Neural crest cell (in vitro differentiated cells): Measurements from ENCODE around the gene ROBO1. TPM values are rescaled to one million over a fixed set of nuclear protein-coding genes. Genes with fewer than 3 reads are reported as not detected.

Experiments
- DNase-seq: peaks from one replicate; pipeline ENCODE4 v3.0.0; 2021; ENCODE audit warnings: low read depth, mixed read lengths, low spot score
- H3K27ac Mint-ChIP-seq: one replicate; pipeline ENCODE4 v1.8.0; 2021; ENCODE audit warnings: mild to moderate bottlenecking, mixed read lengths; ENCODE audit not compliant: unreplicated experiment
- H3K27me3 Mint-ChIP-seq: 2 replicates; pipeline ENCODE4 v1.8.0; 2021; ENCODE audit warnings: low read depth, mild to moderate bottlenecking, mixed read lengths
- H3K36me3 Mint-ChIP-seq: 2 replicates; pipeline ENCODE4 v1.8.0; 2021; ENCODE audit warnings: low read depth, mild to moderate bottlenecking, mixed read lengths
- H3K4me1 Mint-ChIP-seq: 2 replicates; pipeline ENCODE4 v1.8.0; 2021; ENCODE audit warnings: mixed read lengths
- H3K4me3 Mint-ChIP-seq: one replicate; pipeline ENCODE4 v1.8.0; 2021; ENCODE audit warnings: mild to moderate bottlenecking, mixed read lengths
- H3K9me3 Mint-ChIP-seq: 2 replicates; pipeline ENCODE4 v1.8.0; 2021; ENCODE audit warnings: mixed read lengths
- total RNA-seq: library from RNA; stranded (reverse); gene quantifications from 2 replicates; pipeline ENCODE4 v1.2.1, GENCODE V29; 2021
- TF ChIP-seq, protein P1 (sequence below): fragments of 200-600 bp; sonication (generic); conservative IDR thresholded peaks from 2 replicates; pipeline ENCODE4 v1.5.0; 2021; ENCODE audit warnings: antibody characterized with exemption, mild to moderate bottlenecking

ROBO1 gene
- total RNA-seq, 1 donor from 2014 or later = 88.7 TPM

DNA sequence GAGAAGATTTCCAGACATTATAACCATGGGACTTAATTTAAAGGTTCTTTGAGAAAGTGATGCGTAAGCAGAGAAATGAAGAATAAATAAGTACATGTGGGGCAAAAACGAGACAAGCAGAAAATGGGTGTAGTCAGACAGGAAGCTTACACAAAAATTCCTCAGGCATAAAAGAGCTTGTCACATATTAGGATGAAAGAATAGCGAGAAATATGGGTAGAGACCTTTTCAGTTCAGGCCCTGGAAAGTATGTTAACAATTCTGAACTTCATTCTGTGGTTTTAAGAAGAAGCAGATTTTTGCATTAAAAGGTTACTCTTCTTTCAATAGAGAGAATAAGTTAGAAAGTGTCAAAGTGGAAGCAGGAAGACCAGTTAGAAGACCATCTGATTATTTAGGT is 352.4 kb downstream of the ROBO1 start:
- Mint-ChIP-seq H3K9me3 (no peaks in the 10 kb centered on the region), H3K27me3 (peaks cover 3% of the 10 kb centered on the region), H3K36me3 (no peaks in the 10 kb centered on the region), H3K27ac (no peak overlapping the region), H3K4me1 (no peaks in the 10 kb centered on the region), H3K4me3 (no peak overlapping the region)
- DNase-seq = no peak
- TF ChIP-seq, protein P1, sequence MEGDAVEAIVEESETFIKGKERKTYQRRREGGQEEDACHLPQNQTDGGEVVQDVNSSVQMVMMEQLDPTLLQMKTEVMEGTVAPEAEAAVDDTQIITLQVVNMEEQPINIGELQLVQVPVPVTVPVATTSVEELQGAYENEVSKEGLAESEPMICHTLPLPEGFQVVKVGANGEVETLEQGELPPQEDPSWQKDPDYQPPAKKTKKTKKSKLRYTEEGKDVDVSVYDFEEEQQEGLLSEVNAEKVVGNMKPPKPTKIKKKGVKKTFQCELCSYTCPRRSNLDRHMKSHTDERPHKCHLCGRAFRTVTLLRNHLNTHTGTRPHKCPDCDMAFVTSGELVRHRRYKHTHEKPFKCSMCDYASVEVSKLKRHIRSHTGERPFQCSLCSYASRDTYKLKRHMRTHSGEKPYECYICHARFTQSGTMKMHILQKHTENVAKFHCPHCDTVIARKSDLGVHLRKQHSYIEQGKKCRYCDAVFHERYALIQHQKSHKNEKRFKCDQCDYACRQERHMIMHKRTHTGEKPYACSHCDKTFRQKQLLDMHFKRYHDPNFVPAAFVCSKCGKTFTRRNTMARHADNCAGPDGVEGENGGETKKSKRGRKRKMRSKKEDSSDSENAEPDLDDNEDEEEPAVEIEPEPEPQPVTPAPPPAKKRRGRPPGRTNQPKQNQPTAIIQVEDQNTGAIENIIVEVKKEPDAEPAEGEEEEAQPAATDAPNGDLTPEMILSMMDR = no peak

DNA sequence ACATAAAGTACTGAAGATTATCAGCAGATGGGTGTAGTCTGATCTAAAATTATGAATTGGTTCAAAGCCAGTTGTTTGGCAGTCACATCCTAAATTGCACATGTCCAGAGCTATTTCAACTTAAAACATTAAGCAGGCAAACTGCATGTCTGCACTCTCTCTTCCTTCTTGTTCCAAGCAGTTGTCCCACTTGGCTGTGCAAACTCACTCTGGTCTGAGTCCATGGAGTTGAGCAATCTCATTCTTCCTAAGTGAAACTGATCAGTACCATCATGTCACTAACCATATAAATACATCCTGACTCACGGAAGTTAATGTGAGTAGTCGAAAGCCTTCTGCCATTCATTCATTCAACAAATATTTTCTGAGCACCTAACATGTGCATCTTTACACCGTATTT is 353.0 kb downstream of the ROBO1 start:
- Mint-ChIP-seq H3K4me1 (no peaks in the 10 kb centered on the region), H3K9me3 (no peaks in the 10 kb centered on the region), H3K27ac (no peak overlapping the region), H3K27me3 (peaks cover 3% of the 10 kb centered on the region), H3K4me3 (no peak overlapping the region), H3K36me3 (no peaks in the 10 kb centered on the region)
- DNase-seq = no peak
- TF ChIP-seq, protein P1 = no peak

DNA sequence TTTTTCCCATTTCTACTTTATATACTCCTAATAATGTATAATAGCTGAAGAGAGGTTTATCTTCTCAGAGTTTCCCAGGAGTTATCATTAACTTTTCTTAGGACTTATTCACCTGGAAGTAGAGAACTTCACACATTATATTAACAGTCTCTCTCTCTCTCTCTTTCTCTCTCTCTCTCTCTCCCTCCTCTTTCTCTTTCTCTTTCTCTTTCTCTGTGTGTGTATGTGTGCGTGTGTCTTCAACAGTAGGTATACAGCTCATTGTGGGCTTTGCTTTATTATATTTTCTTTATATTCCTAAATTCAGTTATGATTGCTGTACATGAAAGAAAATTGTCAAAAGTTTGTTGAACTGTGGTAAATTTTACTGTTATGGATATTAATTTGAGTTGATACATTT is 353.8 kb downstream of the ROBO1 start:
- DNase-seq = no peak
- Mint-ChIP-seq H3K27ac (no peak overlapping the region), H3K36me3 (no peaks in the 10 kb centered on the region), H3K9me3 (no peaks in the 10 kb centered on the region), H3K4me1 (no peaks in the 10 kb centered on the region), H3K27me3 (peaks cover 3% of the 10 kb centered on the region), H3K4me3 (no peak overlapping the region)
- TF ChIP-seq, protein P1 = no peak

DNA sequence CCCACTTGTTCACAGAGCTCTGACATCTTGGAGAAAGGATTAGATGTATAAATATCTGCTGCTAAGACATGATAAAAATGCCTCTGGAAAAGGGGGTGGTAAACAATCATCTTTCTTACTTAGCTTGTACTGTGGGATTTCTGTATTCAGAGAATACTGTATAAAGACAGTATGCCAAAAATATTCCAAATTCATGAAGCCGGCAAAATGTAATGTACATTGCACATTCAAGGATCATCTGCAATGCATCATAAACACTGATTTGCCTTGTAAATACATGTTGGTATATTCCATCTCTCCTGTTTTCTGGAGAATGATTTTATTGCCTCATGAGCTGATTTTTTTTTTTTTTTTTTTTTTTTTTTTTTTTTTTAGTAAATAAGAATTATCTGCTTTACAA is 355.3 kb downstream of the ROBO1 start:
- no peaks in the 10 kb centered on the region for H3K4me1 Mint-ChIP-seq
- H3K9me3 Mint-ChIP-seq = no peaks in the 10 kb centered on the region
- H3K4me3 Mint-ChIP-seq = no peak overlapping the region
- TF ChIP-seq, protein P1 = no peak
- no peak overlapping the region for H3K27ac Mint-ChIP-seq
- H3K27me3 Mint-ChIP-seq = peaks cover 3% of the 10 kb centered on the region
- no peaks in the 10 kb centered on the region for H3K36me3 Mint-ChIP-seq
- no peak for DNase-seq

DNA sequence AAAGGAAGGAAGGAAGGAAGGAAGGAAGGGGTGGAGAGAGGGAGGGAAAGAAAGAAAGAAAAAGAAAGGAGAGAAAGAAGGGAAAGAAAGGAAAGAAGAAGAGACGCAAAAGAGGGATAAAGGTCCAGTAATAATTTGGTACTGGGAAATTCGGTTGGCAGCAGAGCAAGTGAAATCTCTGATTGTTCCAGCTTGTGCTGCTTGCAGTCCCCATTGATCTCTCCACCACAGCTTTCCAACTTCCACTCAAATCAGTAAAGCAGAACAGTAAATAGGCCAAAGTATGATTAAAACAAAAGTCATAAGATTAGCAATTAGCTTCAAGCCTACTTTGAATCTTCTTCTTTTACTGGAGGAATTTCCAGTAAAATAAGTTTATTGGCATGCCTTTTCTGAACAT is 357.2 kb downstream of the ROBO1 start:
- H3K36me3 Mint-ChIP-seq = no peaks in the 10 kb centered on the region
- no peaks in the 10 kb centered on the region for H3K9me3 Mint-ChIP-seq
- H3K4me3 Mint-ChIP-seq = no peak overlapping the region
- H3K4me1 Mint-ChIP-seq = no peaks in the 10 kb centered on the region
- DNase-seq = no peak
- H3K27ac Mint-ChIP-seq = no peak overlapping the region
- H3K27me3 Mint-ChIP-seq = peaks cover 3% of the 10 kb centered on the region
- TF ChIP-seq, protein P1 = no peak

DNA sequence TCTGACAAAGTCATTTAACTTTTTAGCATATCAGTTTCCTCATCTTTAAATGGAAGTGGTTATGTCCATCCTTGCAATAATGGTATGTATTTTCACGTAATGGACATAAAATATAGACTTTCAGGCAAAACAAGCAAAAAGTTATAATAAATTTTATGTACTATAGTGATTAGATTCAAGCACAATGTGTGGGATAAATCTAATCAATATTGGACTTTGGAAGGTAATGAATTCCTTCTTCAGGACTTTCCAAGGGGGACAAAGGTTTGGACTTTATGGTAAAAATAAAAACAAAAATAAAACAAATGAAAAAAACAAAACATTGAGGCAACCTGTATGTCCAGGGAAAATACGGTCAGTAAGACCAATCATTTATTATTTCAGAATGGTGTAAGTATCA is 357.7 kb downstream of the ROBO1 start:
- no peak for DNase-seq
- Mint-ChIP-seq H3K4me1 (no peaks in the 10 kb centered on the region), H3K27ac (no peak overlapping the region), H3K27me3 (peaks cover 3% of the 10 kb centered on the region), H3K9me3 (no peaks in the 10 kb centered on the region), H3K36me3 (no peaks in the 10 kb centered on the region), H3K4me3 (no peak overlapping the region)
- TF ChIP-seq, protein P1 = no peak
